Cerebellar cortex (tissue), 1 donor: ENCODE measurements around the gene PACRG.

ENCODE experiments used
- DNase-seq: peaks from one replicate; pipeline ENCODE4 v3.0.0-alpha.2; 2015; ENCODE audit warnings: low spot score

PACRG gene

GRCh38 chr6:163201855-163202254 is 474.1 kb downstream of the PACRG start:
- DNase-seq, result no peak

GRCh38 chr6:163206196-163206595 is 478.4 kb downstream of the PACRG start:
- no peak for DNase-seq

- DNase-seq, result no peak
Measured at GRCh38 chr6:163207431-163208383, 479.9 kb downstream of the PACRG start.

GRCh38 chr6:163209005-163209404 is 481.2 kb downstream of the PACRG start:
- DNase-seq, result no peak

- DNase-seq, result no peak
Measured at GRCh38 chr6:163212123-163212522, 484.3 kb downstream of the PACRG start.

GRCh38 chr6:163214259-163214658 is 486.5 kb downstream of the PACRG start:
- DNase-seq, result no peak

GRCh38 chr6:163218361-163218894 is 490.7 kb downstream of the PACRG start:
- no peak for DNase-seq

- no peak for DNase-seq
Measured at GRCh38 chr6:163226181-163226835, 498.5 kb downstream of the PACRG start.

GRCh38 chr6:163226836-163227485 is 499.2 kb downstream of the PACRG start:
- no peak for DNase-seq

- no peak for DNase-seq
Measured at GRCh38 chr6:163228041-163228440, 500.3 kb downstream of the PACRG start.

GRCh38 chr6:163229050-163229449 is 501.3 kb downstream of the PACRG start:
- DNase-seq, result no peak

GRCh38 chr6:163230901-163231300 is 503.1 kb downstream of the PACRG start:
- no peak for DNase-seq

- DNase-seq, result no peak
Measured at GRCh38 chr6:163231356-163232014, 503.7 kb downstream of the PACRG start.

GRCh38 chr6:163232015-163232523 is 504.3 kb downstream of the PACRG start:
- DNase-seq, result no peak

- DNase-seq, result no peak
Measured at GRCh38 chr6:163232649-163233048, 504.9 kb downstream of the PACRG start.

- DNase-seq, result no peak
Measured at GRCh38 chr6:163237110-163237509, 509.3 kb downstream of the PACRG start.

GRCh38 chr6:163239572-163240340 is 512.0 kb downstream of the PACRG start:
- no peak for DNase-seq

- DNase-seq, result no peak
Measured at GRCh38 chr6:163240556-163240955, 512.8 kb downstream of the PACRG start.

- DNase-seq, result no peak
Measured at GRCh38 chr6:163241683-163242082, 513.9 kb downstream of the PACRG start.

- DNase-seq, result no peak
Measured at GRCh38 chr6:163243083-163243482, 515.3 kb downstream of the PACRG start.
